Natural killer cell (primary cell): ENCODE data around the gene BACH2. TPM values are rescaled to one million over a fixed set of nuclear protein-coding genes. Genes with fewer than 3 reads are reported as not detected.

Experiments used
- ATAC-seq, 3 donors: fragments of 150-1000 bp in 2 of 3; fragments of 200-7000 bp in 1 of 3; cut with Tn5 transposase; 1 replicate in 1 of 3; 2 replicates in 2 of 3; pipeline ENCODE4 v1.10.0; 2021; ENCODE audit warnings: mild to moderate bottlenecking in 2 of 3, moderate library complexity in 2 of 3
- DNase-seq, 2 donors: peaks; one replicate each; pipeline versions ENCODE4 v3.0.0 to v3.0.0-alpha.2; 2013 to 2021; ENCODE audit warnings: mixed read lengths in 1 of 2
- H3K27ac ChIP-seq: one replicate; pipeline ENCODE4 v1.5.1; 2013; ENCODE audit warnings: mild to moderate bottlenecking, low read length
- H3K27me3 ChIP-seq: one replicate; pipeline ENCODE4 v1.6.1; 2013; ENCODE audit warnings: low read length; ENCODE audit not compliant: control insufficient read depth, insufficient read depth
- H3K36me3 ChIP-seq: one replicate; pipeline ENCODE4 v1.6.1; 2013; ENCODE audit warnings: low read length; ENCODE audit not compliant: control insufficient read depth, insufficient read depth
- H3K4me1 ChIP-seq: one replicate; pipeline ENCODE4 v1.6.1; 2013; ENCODE audit warnings: low read length; ENCODE audit not compliant: control insufficient read depth, insufficient read depth
- H3K4me3 ChIP-seq: one replicate; pipeline ENCODE4 v1.5.1; 2013; ENCODE audit warnings: low read length
- H3K9me3 ChIP-seq: one replicate; pipeline ENCODE4 v1.6.1; 2013; ENCODE audit warnings: low read length; ENCODE audit not compliant: control insufficient read depth, insufficient read depth
- H3K27ac Mint-ChIP-seq, 2 donors: one replicate each; pipeline ENCODE4 v1.8.0; 2022; ENCODE audit warnings: mild to moderate bottlenecking in 2 of 2, mixed read lengths in 2 of 2, moderate library complexity in 1 of 2
- H3K27me3 Mint-ChIP-seq, 2 donors: one replicate each; pipeline ENCODE4 v1.8.0; 2022; ENCODE audit warnings: low read depth in 2 of 2, mixed read lengths in 2 of 2
- H3K36me3 Mint-ChIP-seq: one replicate; pipeline ENCODE4 v1.8.0; 2022; ENCODE audit warnings: mixed read lengths
- H3K4me1 Mint-ChIP-seq, 2 donors: one replicate each; pipeline ENCODE4 v1.8.0; 2022; ENCODE audit warnings: mixed read lengths in 2 of 2
- H3K4me3 Mint-ChIP-seq: one replicate; pipeline ENCODE4 v1.8.0; 2022; ENCODE audit warnings: mild to moderate bottlenecking, moderate library complexity, mixed read lengths
- H3K9me3 Mint-ChIP-seq, 2 donors: one replicate each; pipeline ENCODE4 v1.8.0; 2022; ENCODE audit warnings: mixed read lengths in 2 of 2
- WGBS: methylation state at CpG from one replicate; pipeline ENCODE4 v1.1.7; 2013; ENCODE audit warnings: missing lambda C conversion rate; ENCODE audit not compliant: insufficient coverage; 5-methylcytosine and 5-hydroxymethylcytosine counted together
- intact Hi-C: fragments of 100-400 bp; cut with micrococcal nuclease; formaldehyde crosslinking; loops from one replicate; pipeline ENCODE4 v1.14.2; 2022
- total RNA-seq, 4 donors: library from RNA; stranded (reverse); fragments of 120-200 nt in 1 of 4; gene quantifications; one replicate each; pipeline versions ENCODE4 v1.2.3 to v1.2.4, GENCODE V29; 2013 to 2022
- TF ChIP-seq, protein P1 (sequence below): fragments of 200-600 bp; IDR thresholded peaks from one replicate; pipeline ENCODE4 v1.8.0; 2022; ENCODE audit warnings: antibody characterized with exemption

BACH2 gene
- total RNA-seq, 3 donors from 2014 or later (not counting 1 experiment from before 2014, with no cell fraction given) = 32.1 to 37.8 (median 32.7) TPM

DNA sequence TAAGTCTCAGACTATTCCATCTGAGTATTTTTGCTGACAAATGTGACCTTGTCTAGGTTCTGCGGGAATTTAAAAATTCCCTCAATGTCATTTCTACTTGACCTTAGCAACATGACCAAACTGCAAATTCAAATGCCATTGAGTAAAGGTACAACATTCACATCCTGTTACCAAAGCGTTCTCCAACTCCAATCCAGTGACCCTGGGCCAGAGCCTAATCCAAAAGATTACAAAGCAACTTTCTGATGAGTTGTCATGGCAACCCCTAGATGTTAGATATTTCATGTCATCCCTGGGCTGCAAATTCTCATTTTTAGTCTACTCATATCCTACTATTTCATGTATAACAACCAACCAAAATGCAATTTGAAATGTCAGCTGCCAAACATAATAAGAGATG lies 65.3 kb downstream of the BACH2 start:
- no peak overlapping the region for H3K27ac Mint-ChIP-seq

DNA sequence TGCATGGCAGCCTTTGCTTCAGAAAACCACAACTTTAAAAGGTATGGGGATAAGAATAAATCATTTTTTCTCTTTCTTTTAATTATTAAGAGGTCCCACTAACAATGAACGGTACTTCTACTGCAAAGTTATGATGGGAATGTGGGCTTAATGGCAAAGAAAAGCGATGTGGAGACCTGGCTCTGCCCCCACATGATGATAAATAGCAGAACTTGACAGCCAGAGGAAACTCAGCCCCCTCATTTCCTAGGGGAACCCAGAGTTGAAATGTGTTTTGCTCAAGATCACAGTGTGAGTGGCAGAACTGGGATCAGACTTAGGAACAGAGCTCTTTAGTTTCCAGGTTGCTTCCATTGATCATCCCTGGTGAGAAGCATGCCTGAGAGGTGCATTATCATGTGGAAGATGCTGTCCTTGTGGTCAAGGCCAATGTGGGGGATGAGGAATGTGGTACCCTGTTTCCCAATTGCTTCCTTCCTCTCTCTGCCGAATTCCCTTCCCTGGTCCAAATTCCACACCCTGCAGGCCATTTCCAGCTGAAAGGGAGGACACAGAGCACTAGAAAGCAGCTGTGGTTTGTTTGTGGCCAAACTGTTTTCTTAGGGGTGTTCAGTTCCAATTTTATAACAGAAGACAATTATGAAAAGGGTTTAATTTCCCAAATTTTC lies 66.0 kb downstream of the BACH2 start:
- TF ChIP-seq, protein P1, sequence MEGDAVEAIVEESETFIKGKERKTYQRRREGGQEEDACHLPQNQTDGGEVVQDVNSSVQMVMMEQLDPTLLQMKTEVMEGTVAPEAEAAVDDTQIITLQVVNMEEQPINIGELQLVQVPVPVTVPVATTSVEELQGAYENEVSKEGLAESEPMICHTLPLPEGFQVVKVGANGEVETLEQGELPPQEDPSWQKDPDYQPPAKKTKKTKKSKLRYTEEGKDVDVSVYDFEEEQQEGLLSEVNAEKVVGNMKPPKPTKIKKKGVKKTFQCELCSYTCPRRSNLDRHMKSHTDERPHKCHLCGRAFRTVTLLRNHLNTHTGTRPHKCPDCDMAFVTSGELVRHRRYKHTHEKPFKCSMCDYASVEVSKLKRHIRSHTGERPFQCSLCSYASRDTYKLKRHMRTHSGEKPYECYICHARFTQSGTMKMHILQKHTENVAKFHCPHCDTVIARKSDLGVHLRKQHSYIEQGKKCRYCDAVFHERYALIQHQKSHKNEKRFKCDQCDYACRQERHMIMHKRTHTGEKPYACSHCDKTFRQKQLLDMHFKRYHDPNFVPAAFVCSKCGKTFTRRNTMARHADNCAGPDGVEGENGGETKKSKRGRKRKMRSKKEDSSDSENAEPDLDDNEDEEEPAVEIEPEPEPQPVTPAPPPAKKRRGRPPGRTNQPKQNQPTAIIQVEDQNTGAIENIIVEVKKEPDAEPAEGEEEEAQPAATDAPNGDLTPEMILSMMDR = no peak
- Histone ChIP-seq H3K27me3 (no peaks in the 10 kb centered on the region), H3K36me3 (no peaks in the 10 kb centered on the region), H3K27ac (no peak overlapping the region), H3K4me1 (peaks cover 28% of the 10 kb centered on the region), H3K9me3 (no peaks in the 10 kb centered on the region), H3K4me3 (no peak overlapping the region)
- Mint-ChIP-seq H3K4me3 (no peak overlapping the region), H3K4me1 (peaks cover 25 to 29% of the 10 kb centered on the region in 2 donors), H3K9me3 (no peaks in the 10 kb centered on the region), H3K36me3 (no peaks in the 10 kb centered on the region), H3K27me3 (no peaks in the 10 kb centered on the region), H3K27ac (no peak overlapping the region)
- intact Hi-C loops = no loop called here
- no CpG with 5 or more reads among the region's 3 CpGs for WGBS
- ATAC-seq (no peak), DNase-seq (no peak)

More for the DNA sequence above, 65.3 kb downstream of the BACH2 start:
- WGBS = 94% methylated on average over 2 of the region's 2 CpGs
- H3K27me3 Mint-ChIP-seq = no peaks in the 10 kb centered on the region
- no peak for ATAC-seq
- no peaks in the 10 kb centered on the region for H3K27me3 ChIP-seq
- no peaks in the 10 kb centered on the region for H3K36me3 ChIP-seq
- H3K36me3 Mint-ChIP-seq = no peaks in the 10 kb centered on the region
- intact Hi-C loops = no loop called here
- H3K27ac ChIP-seq = no peak overlapping the region
- no peaks in the 10 kb centered on the region for H3K9me3 Mint-ChIP-seq
- H3K4me1 ChIP-seq = peaks cover 34% of the 10 kb centered on the region
- H3K4me3 Mint-ChIP-seq = no peak overlapping the region
- H3K4me1 Mint-ChIP-seq = peaks cover 31 to 35% of the 10 kb centered on the region in 2 donors
- DNase-seq = no peak
- TF ChIP-seq, protein P1 = no peak
- H3K9me3 ChIP-seq = no peaks in the 10 kb centered on the region
- no peak overlapping the region for H3K4me3 ChIP-seq

GRCh38 chr6:90229331-90230010 lies 67.2 kb downstream of the BACH2 start:
- Histone ChIP-seq H3K27ac (no peak overlapping the region), H3K9me3 (no peaks in the 10 kb centered on the region), H3K36me3 (no peaks in the 10 kb centered on the region), H3K27me3 (no peaks in the 10 kb centered on the region), H3K4me1 (peaks cover 20% of the 10 kb centered on the region), H3K4me3 (no peak overlapping the region)
- Mint-ChIP-seq H3K36me3 (no peaks in the 10 kb centered on the region), H3K4me1 (peaks cover 19 to 25% of the 10 kb centered on the region in 2 donors), H3K9me3 (no peaks in the 10 kb centered on the region), H3K27ac (no peak overlapping the region), H3K4me3 (no peak overlapping the region), H3K27me3 (no peaks in the 10 kb centered on the region)
- DNase-seq = no peak
- intact Hi-C loops = no loop called here
- WGBS = 86% methylated on average over 10 of the region's 10 CpGs
- TF ChIP-seq, protein P1 = no peak
- ATAC-seq = no peak
